Lung (tissue), 12 donors: Measurements from ENCODE around the gene SMARCC2. TPM values are rescaled to one million over a fixed set of nuclear protein-coding genes. Genes with fewer than 3 reads are reported as not detected.
"Not testable (repeated sequence)": the region's sequence is repeated elsewhere in the genome, so short reads cannot be mapped to it uniquely, and the experiment has no call there.

Source experiments
- ATAC-seq: fragments of 200-7000 bp; cut with Tn5 transposase; one replicate; pipeline ENCODE4 v1.9.1; 2020; ENCODE audit warnings: moderate number of reproducible peaks; ENCODE audit not compliant: insufficient read depth, low FRiP score
- DNase-seq, 3 donors: peaks; one replicate each; pipeline ENCODE4 v3.0.0-alpha.2; 2013 to 2017
- H3K27ac ChIP-seq, 2 donors: one replicate each; pipeline ENCODE4 v1.5.1; 2013; ENCODE audit warnings: mild to moderate bottlenecking in 2 of 2, moderate library complexity in 2 of 2, control low read depth in 1 of 2, inconsistent platforms in 1 of 2, low read depth in 1 of 2, low read length in 1 of 2
- H3K27me3 ChIP-seq, 3 donors: one replicate each; pipeline ENCODE4 v1.5.1; 2013; ENCODE audit warnings: low read length in 2 of 3; ENCODE audit not compliant: control insufficient read depth in 3 of 3, insufficient read depth in 3 of 3
- H3K36me3 ChIP-seq, 4 donors: one replicate each; pipeline ENCODE4 v1.5.1; 2013; ENCODE audit warnings: low read length in 4 of 4, mild to moderate bottlenecking in 1 of 4, moderate library complexity in 1 of 4; ENCODE audit not compliant: control insufficient read depth in 4 of 4, insufficient read depth in 4 of 4
- H3K4me1 ChIP-seq, 5 donors: one replicate each; pipeline ENCODE4 v1.5.1; 2013; ENCODE audit warnings: low read length in 5 of 5, mild to moderate bottlenecking in 2 of 5, moderate library complexity in 1 of 5; ENCODE audit not compliant: control insufficient read depth in 5 of 5, insufficient read depth in 5 of 5
- H3K4me3 ChIP-seq: one replicate; pipeline ENCODE4 v1.5.1; 2013; ENCODE audit warnings: mild to moderate bottlenecking, control low read depth, moderate library complexity
- H3K9ac ChIP-seq, 2 donors: one replicate each; pipeline ENCODE4 v1.5.1; 2013; ENCODE audit warnings: low read length in 2 of 2, control low read depth in 1 of 2; ENCODE audit not compliant: insufficient read depth in 1 of 2
- H3K9me3 ChIP-seq, 4 donors: one replicate each; pipeline ENCODE4 v1.5.1; 2013; ENCODE audit warnings: low read length in 3 of 4, mild to moderate bottlenecking in 1 of 4, moderate library complexity in 1 of 4; ENCODE audit not compliant: control insufficient read depth in 4 of 4, insufficient read depth in 3 of 4
- WGBS, 2 donors: extraction: QIAGEN DNeasy Blood & Tissue Kit; methylation state at CpG; one replicate each; pipeline ENCODE4 v1.1.7; 2013; 5-methylcytosine and 5-hydroxymethylcytosine counted together
- polyA plus RNA-seq, 2 donors: library from polyadenylated mRNA; stranded (reverse); fragments of 200-250 nt; gene quantifications; one replicate each; pipeline ENCODE4 v1.2.1, GENCODE V29; 2013
- total RNA-seq, 2 donors: library from RNA; depleted of rRNA in 1 of 2; stranded (reverse); fragments of >200 nt in 1 of 2; gene quantifications; one replicate each; pipeline ENCODE4 v1.2.1, GENCODE V29; 2014 to 2021
- TF ChIP-seq, protein P1 (sequence below): IDR thresholded peaks from 2 replicates; pipeline ENCODE4 v1.5.1; 2012; ENCODE audit warnings: mild to moderate bottlenecking; ENCODE audit errors: control extremely low read depth, extremely low read depth
- donor health status: control.
- donor health status: control.
- donor health status: Bipolar disorder and iron deficiency.
- donor health status: healthy.
- donor health status: DM: yes; HTN: yes; CAD: no.

SMARCC2 gene
- total and polyA plus RNA-seq, 4 donors = 23.9 to 97.5 (median 47.7) TPM

DNA sequence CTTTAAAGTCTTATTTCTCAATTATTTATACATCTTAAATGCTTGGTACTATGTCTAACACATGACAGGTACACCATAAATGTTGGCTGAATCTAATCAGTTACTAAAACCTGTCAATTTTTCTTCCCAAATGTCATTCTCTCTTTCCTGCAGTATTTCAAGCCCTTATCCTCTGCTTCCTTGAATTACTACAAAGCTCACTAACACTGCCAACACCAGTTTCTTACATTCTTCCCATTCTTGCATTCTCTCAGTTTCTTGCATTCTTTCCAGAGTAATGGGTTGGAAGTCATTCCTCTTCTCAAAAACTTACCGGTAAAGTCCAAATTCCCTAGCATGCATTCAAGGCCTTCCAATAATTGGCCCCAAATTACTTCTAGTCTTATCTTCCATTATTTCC, 9.6 kb upstream of the SMARCC2 start:
- no peak overlapping the region for H3K27ac ChIP-seq
- WGBS, 2 donors = 69 to 83% methylated on average over 1 of the region's 1 CpG
- ATAC-seq = no peak
- no peaks in the 10 kb centered on the region for H3K36me3 ChIP-seq
- H3K9me3 ChIP-seq = no peaks in the 10 kb centered on the region
- no peak for DNase-seq
- no peaks in the 10 kb centered on the region for H3K27me3 ChIP-seq
- H3K9ac ChIP-seq = no peak overlapping the region
- no peaks in the 10 kb centered on the region for H3K4me1 ChIP-seq
- TF ChIP-seq, protein P1, sequence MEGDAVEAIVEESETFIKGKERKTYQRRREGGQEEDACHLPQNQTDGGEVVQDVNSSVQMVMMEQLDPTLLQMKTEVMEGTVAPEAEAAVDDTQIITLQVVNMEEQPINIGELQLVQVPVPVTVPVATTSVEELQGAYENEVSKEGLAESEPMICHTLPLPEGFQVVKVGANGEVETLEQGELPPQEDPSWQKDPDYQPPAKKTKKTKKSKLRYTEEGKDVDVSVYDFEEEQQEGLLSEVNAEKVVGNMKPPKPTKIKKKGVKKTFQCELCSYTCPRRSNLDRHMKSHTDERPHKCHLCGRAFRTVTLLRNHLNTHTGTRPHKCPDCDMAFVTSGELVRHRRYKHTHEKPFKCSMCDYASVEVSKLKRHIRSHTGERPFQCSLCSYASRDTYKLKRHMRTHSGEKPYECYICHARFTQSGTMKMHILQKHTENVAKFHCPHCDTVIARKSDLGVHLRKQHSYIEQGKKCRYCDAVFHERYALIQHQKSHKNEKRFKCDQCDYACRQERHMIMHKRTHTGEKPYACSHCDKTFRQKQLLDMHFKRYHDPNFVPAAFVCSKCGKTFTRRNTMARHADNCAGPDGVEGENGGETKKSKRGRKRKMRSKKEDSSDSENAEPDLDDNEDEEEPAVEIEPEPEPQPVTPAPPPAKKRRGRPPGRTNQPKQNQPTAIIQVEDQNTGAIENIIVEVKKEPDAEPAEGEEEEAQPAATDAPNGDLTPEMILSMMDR = no peak
- H3K4me3 ChIP-seq = no peak overlapping the region

DNA sequence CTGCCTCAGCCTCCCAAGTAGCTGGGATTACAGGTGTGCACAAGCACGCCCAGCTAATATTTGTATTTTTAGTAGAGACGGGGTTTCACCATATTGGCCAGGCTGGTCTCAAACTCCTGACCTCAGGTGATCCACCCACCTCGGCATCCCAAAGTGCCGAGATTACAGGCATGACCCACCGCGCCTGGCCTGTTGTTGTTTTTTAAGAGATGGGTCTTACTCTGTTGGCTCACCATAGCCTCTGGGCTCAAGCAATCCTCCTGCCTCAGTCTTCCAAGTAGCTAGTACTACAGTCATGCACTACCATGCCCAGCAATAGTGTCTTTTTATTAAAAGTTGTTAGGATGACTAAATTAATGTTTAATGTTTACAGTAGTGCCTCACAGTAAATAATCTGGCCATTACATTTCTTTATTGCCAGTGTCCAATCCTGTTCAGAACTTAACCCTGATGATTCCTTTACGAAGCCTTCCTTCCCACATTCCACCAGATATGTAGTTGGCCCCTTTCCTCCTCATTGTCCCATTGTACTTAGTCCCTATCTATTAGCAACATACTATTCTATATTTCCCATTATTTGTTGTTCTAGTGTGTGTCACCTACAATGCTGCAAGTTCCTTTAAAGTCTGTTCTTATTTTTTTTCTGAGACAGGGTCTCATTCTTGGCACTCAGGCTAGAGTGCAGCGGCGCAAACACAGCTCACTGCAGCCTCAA, 8.8 kb upstream of the SMARCC2 start:
- Histone ChIP-seq H3K27ac (no peak overlapping the region), H3K9ac (no peak overlapping the region), H3K9me3 (no peaks in the 10 kb centered on the region), H3K4me1 (no peaks in the 10 kb centered on the region), H3K27me3 (no peaks in the 10 kb centered on the region), H3K36me3 (no peaks in the 10 kb centered on the region), H3K4me3 (no peak overlapping the region)
- ATAC-seq (no peak), DNase-seq (no peak)
- 90 to 91% methylated on average over 9 of the region's 9 CpGs for WGBS, 2 donors
- TF ChIP-seq, protein P1 = no peak

DNA sequence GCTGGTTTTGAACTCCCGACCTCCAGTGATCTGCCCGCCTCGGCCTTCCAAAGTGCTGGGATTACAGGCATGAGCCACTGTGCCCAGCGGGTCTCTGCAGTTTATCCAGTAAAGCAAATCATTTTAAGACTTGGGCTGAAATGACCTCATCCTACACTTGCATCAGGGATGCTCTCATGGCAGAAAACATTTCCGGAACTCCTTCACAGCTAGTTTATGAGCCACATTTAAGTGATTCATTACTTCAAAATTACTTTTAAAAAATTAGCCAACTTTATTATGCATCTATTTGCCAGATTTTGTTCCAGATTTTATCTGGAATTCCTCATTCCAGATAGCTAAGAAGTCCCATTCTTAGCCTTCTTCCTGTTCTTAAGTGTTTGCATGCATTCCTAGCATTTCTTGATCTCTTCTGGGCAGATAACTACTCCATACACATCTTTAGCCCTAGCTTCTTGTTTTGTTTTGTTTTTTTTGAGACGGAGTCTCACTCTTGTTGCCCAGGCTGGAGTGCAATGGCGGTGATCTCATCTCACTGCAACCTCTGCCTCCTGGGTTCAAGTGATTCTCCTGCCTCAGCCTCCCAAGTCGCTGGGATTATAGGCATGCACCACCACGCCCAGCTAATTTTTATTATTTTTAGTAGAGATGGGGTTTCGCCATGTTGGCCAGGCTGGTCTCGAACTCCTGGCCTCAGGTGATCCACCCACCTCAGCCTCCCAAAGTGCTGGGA, 7.7 kb upstream of the SMARCC2 start:
- H3K27ac ChIP-seq = peak overlapping the region; percentile 21 to 22
- H3K27me3 ChIP-seq, H3K4me1 ChIP-seq, H3K9me3 ChIP-seq, H3K9ac ChIP-seq, DNase-seq, H3K4me3 ChIP-seq, H3K36me3 ChIP-seq: not testable (repeated sequence)
- 65 to 76% methylated on average over 11 of the region's 11 CpGs for WGBS, 2 donors
- peak; percentile 45 for ATAC-seq

DNA sequence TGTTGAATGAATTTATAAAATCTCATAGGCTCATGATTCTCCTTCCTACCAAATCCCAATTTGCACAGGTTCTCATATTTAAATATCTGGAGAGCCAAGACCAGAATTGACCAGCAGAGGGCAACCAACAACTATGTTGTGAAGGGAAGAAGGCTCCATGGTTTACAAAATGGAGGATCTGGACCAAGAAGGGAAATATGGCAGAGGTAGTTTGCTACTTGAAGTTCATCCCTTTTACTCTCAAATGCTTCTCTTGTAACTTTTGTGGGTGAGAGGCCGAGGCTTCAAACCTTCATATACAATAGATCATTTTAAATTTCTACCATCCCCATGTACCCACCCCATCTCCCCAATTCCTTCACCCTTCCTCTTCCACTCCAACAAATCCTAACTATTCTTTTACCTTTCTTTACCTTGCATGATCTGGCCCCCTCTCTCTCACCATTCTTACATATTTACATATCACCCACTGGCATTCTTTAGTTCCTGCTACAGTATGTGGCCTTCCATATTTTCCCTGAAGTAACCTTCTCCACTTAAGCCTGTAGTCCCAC, 3.8 kb upstream of the SMARCC2 start:
- H3K27me3 ChIP-seq = no peaks in the 10 kb centered on the region
- 47 to 63% methylated on average over 1 of the region's 1 CpG for WGBS, 2 donors
- H3K4me3 ChIP-seq = no peak overlapping the region
- H3K27ac ChIP-seq = no peak overlapping the region
- ATAC-seq = no peak
- no peaks in the 10 kb centered on the region for H3K36me3 ChIP-seq
- H3K9ac ChIP-seq = peak overlapping the region in 1 of 2 donors; percentile 9
- peaks cover 0 to 13% (median under 1%) of the 10 kb centered on the region in 5 donors for H3K4me1 ChIP-seq
- TF ChIP-seq, protein P1 = peak; percentile 83
- no peaks in the 10 kb centered on the region for H3K9me3 ChIP-seq
- peak; percentile 77 to 90 (median 90) for DNase-seq
